ENCODE measurements around the gene BLVRB. TPM values are rescaled to one million over a fixed set of nuclear protein-coding genes. Genes with fewer than 3 reads are reported as not detected.

The BLVRB gene
- polyA plus RNA-seq, 2 of the 4 experiments (the other 2 are of a cell fraction): 202 to 280 TPM

DNA sequence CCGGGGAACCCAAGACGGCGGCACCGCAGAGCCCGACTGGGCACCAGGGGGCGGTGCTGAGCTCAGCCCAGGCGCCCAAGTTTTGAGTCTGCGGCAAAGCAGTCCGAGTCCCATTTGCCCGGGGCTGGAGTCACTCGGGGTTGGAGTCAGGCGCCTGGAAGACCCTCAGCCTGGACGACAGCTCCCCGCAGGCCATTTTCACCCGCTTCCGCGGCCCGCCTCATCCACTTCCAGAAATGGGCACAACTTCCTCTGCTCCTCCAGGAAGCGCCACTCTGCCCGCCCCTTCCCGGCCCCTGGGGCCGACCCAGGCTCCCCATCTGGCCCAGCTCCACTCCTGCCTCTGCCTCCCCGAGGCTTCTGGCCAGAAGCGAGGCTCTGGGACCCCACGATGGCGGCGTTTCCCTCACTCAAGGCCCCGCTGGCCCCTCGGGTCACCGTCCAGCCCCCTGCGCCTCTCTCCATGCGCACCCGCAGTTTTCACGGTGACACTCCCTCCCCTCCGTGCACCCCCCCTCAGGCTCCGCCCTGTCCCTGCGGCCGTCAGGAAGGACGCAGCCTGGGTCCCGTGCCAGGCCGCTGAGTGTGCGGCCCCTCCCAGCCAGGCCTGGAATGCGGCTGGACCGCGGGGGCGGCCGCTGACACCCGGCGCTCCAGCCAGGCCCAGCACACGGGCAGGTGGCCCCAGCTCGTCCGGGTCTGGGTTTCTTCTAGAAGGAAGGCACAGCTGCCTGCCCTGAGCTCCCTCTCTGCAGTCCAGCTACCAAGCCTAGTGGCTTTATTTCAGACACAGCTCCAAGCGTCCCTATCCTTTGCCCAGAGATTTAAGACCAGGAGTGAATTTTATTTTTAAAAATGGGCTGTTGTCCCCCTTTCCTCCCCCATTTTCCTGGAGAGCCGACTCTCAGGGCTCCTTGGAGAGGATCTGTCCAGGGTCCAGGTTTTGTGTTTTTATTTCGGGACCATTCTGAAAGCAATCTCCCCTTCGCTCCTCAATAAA, 44.5 kb downstream of the BLVRB start (continued):
- TF ChIP-seq ZNF302 (CRISPR knock-in tag; IDR thresholded peaks at IDR 0.05): no peak
- 0 out of 2 replicates have a peak, but pooled peaks have one; percentile 4 for TF ChIP-seq FOSL2 (IDR thresholded peaks at IDR 0.05)
- peak; percentile 86 for TF ChIP-seq FOSL2 (CRISPR knock-in tag; IDR thresholded peaks at IDR 0.05)
- peak; percentile 67 to 85 for TF ChIP-seq RAD21 (conservative IDR thresholded peaks at IDR 0.05 in 1 of 2, IDR thresholded peaks at IDR 0.05 in 1 of 2)
- no peak for TF ChIP-seq EHMT2 (IDR thresholded peaks at IDR 0.05; ENCODE audit: low read depth)
- TF ChIP-seq BHLHE40 (IDR thresholded peaks at IDR 0.05; ENCODE audit: low read depth, low read length): peak; percentile 99
- TF ChIP-seq MAX (IDR thresholded peaks at IDR 0.05): peak; percentile 96
- peak; percentile 99 for TF ChIP-seq ELK1 (IDR thresholded peaks at IDR 0.05; ENCODE audit: low read depth, low read length)
- TF ChIP-seq SMC3 (IDR thresholded peaks at IDR 0.05): peak; percentile 98
- no peak; the same call in 1 of the 2 replicates for TF ChIP-seq NPAS2 (CRISPR knock-in tag; IDR thresholded peaks at IDR 0.05; ENCODE audit: borderline replicate concordance)

- ChIA-PET POLR2A (interaction anchor here (0.6 to 2.9 kb wide), 20 partner anchors 9 to 843 kb away, joined by 3 to 62 read pairs (median 6); partner anchors contain the start of genes BLVRB, C19orf47, PLD3 and SERTAD3), CTCF (interaction anchor here (0.6 to 26.4 kb wide), 59 partner anchors 13 to 560 kb away, joined by 3 to 950 read pairs (median 4); partner anchors contain the start of genes BLVRB, C19orf47, PRX and SERTAD1)
- WGBS (ENCODE audit: missing lambda C conversion rate): 53% methylated on average over 14 of the region's 14 CpGs
- FAIRE-seq: no peak
- no peak for DNase-seq (ENCODE audit: low read depth in 1 of 2, low spot score in 1 of 2)
- peak overlapping the region; percentile 94 to 96 for H3K27ac ChIP-seq
- no peak for ATAC-seq
- peaks cover 34% of the 10 kb centered on the region for H3K4me1 ChIP-seq
- H3K9me3 ChIP-seq: no peaks in the 10 kb centered on the region
- H3K4me3 ChIP-seq: peak overlapping the region; percentile 56
- TF ChIP-seq RCOR1 (IDR thresholded peaks at IDR 0.05; ENCODE audit: low read depth, low read length) (0 out of 2 replicates have a peak, but pooled peaks have one; percentile 32), CEBPB (IDR thresholded peaks at IDR 0.05) (no peak), NFE2L2 (conservative IDR thresholded peaks at IDR 0.05; ENCODE audit: low read length) (no peak; the same call in 1 of the 2 replicates), MYC (IDR thresholded peaks at IDR 0.05; ENCODE audit: borderline replicate concordance, low read length) (peak; percentile 36; the same call in 1 of the 2 replicates)
- H3K4me2 ChIP-seq: peak overlapping the region; percentile 84
Observed at GRCh38 chr19:40420451-40420765, 45.1 kb downstream of the BLVRB start.

DNA sequence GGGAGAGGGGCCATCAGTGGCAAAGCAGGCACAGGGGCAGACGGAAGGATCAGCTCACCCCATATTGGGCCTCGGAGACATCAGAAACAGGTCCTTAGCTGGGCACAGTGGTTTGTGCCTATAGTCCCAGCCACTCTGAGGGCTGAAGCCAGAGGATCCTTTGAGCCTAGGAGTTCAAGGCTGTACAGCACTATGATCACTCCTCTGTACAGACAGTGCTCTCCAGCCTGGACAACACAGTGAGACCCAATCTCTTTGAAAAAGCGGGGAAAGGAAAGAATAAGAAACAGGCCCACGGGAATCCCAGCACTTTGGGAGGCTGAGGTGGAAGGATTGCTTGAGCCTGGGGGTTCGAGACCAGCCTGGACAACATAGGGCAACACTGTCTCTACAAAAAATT, 45.8 kb downstream of the BLVRB start:
- Histone ChIP-seq H3K4me1 (peaks cover 34% of the 10 kb centered on the region), H3K4me3 (no peak overlapping the region), H3K9me3 (no peaks in the 10 kb centered on the region), H3K27ac (peak overlapping the region in 1 of 2 experiments; percentile 4; a peak in 1 of 6 replicates), H3K4me2 (no peak overlapping the region)
- WGBS (ENCODE audit: missing lambda C conversion rate): 81% methylated on average over 5 of the region's 5 CpGs
- TF ChIP-seq TFCP2L1 (CRISPR knock-in tag; IDR thresholded peaks at IDR 0.05) (no peak), HOXB13 (CRISPR knock-in tag; IDR thresholded peaks at IDR 0.05; ENCODE audit: low read depth) (no peak)
- ChIA-PET POLR2A (interaction anchor here (1.2 to 2.9 kb wide), 7 partner anchors 12 to 185 kb away, joined by 5 to 62 read pairs (median 17); partner anchors contain the start of genes BLVRB and SERTAD3), CTCF (interaction anchor here (0.6 to 26.4 kb wide), 38 partner anchors 12 to 559 kb away, joined by 3 to 950 read pairs (median 6); partner anchors contain the start of genes BLVRB, PRX, SERTAD1 and SERTAD3)
- DNase-seq (ENCODE audit: low read depth in 1 of 2, low spot score in 1 of 2) (no peak), FAIRE-seq (no peak), ATAC-seq (no peak)

GRCh38 chr19:40419066-40419612, 46.4 kb downstream of the BLVRB start:
- CTCF ChIA-PET: interaction anchor here (0.6 to 26.4 kb wide), 9 partner anchors 11 to 478 kb away, joined by 3 to 950 read pairs (median 8); partner anchors contain the start of genes BLVRB, PRX, SERTAD1 and SERTAD3

More at GRCh38 chr19:40419066-40419612, 46.4 kb downstream of the BLVRB start:
- Histone ChIP-seq H3K4me2 (no peak overlapping the region), H3K4me1 (peaks cover 29% of the 10 kb centered on the region), H3K4me3 (no peak overlapping the region), H3K9me3 (no peaks in the 10 kb centered on the region), H3K27ac (peak overlapping the region in 1 of 2 experiments; percentile 4; a peak in 2 of 6 replicates)
- TF ChIP-seq NPAS2 (CRISPR knock-in tag; IDR thresholded peaks at IDR 0.05; ENCODE audit: borderline replicate concordance) (no peak), RNF2 (IDR thresholded peaks at IDR 0.05; ENCODE audit: borderline replicate concordance, low read depth) (no peak), RFX5 (IDR thresholded peaks at IDR 0.05) (no peak), FOSB (CRISPR knock-in tag; IDR thresholded peaks at IDR 0.05) (no peak), SREBF2 (IDR thresholded peaks at IDR 0.05) (no peak), HOXB5 (CRISPR knock-in tag; IDR thresholded peaks at IDR 0.05) (no peak)
- no peak for FAIRE-seq
- POLR2A ChIA-PET: no interaction called here
- 68% methylated on average over 5 of the region's 5 CpGs for WGBS (ENCODE audit: missing lambda C conversion rate)
- no peak for DNase-seq (ENCODE audit: low read depth in 1 of 2, low spot score in 1 of 2)
- no peak for ATAC-seq

All from A549 (cell line).